Activated CD4-positive, alpha-beta memory T cell treated with anti-CD3 and anti-CD28 coated beads, Interleukin-2, amount 10 ng/mL, durations not matched to agents 7 days and 5 days (primary cell): ENCODE data around the gene INCA1. TPM values are rescaled to one million over a fixed set of nuclear protein-coding genes. Genes with fewer than 3 reads are reported as not detected.

Experiments used
- CTCF ChIA-PET: fragments of 350-600 bp; sonication (Branson Sonifier 250); formaldehyde crosslinking; loops from one replicate; lab custom pipeline; 2021; ENCODE audit warnings: antibody characterized with exemption, inconsistent platforms; lab: Charles Lee
- POLR2A ChIA-PET: fragments of 350-600 bp; sonication (Branson Sonifier 250); formaldehyde crosslinking; loops from one replicate; lab custom pipeline; 2021; ENCODE audit warnings: antibody characterized with exemption; lab: Charles Lee
- DNase-seq: peaks from one replicate; pipeline ENCODE4 v3.0.0-alpha.2; 2020
- H3K27ac Mint-ChIP-seq: one replicate; pipeline ENCODE4 v1.8.0; 2021; ENCODE audit warnings: mild to moderate bottlenecking, mixed read lengths
- H3K27me3 Mint-ChIP-seq: one replicate; pipeline ENCODE4 v1.8.0; 2021; ENCODE audit warnings: mixed read lengths
- H3K36me3 Mint-ChIP-seq: one replicate; pipeline ENCODE4 v1.8.0; 2021; ENCODE audit warnings: low read depth, mixed read lengths
- H3K4me1 Mint-ChIP-seq: one replicate; pipeline ENCODE4 v1.8.0; 2021; ENCODE audit warnings: mixed read lengths
- H3K4me3 Mint-ChIP-seq: one replicate; pipeline ENCODE4 v1.8.0; 2021; ENCODE audit warnings: mild to moderate bottlenecking, mixed read lengths
- H3K9me3 Mint-ChIP-seq: one replicate; pipeline ENCODE4 v1.8.0; 2021; ENCODE audit warnings: mixed read lengths
- total RNA-seq, 2 experiments: library from RNA; stranded (reverse); gene quantifications; one replicate each; pipeline ENCODE4 v1.2.3, GENCODE V29; 2021

Gene INCA1
- total RNA-seq, 2 experiments from 2014 or later: 0.25 TPM; not detected in 1

GRCh38 chr17:4980644-4981216 is 16.6 kb downstream of the INCA1 start:
- peak overlapping the region; percentile 60 for H3K27ac Mint-ChIP-seq
- CTCF ChIA-PET: interaction anchor here (0.5 to 2.4 kb wide), 13 partner anchors 10 to 84 kb away, joined by 3 to 8 read pairs (median 4); partner anchors contain the start of genes RNF167, SLC25A11 and SPAG7
- H3K36me3 Mint-ChIP-seq: peaks cover 61% of the 10 kb centered on the region
- H3K9me3 Mint-ChIP-seq: no peaks in the 10 kb centered on the region
- no peaks in the 10 kb centered on the region for H3K27me3 Mint-ChIP-seq
- DNase-seq: peak; percentile 45
- POLR2A ChIA-PET: interaction anchor here (0.6 to 3.4 kb wide), 7 partner anchors 9 to 62 kb away, joined by 3 to 24 read pairs (median 3); partner anchors contain the start of genes PFN1 and SPAG7
- peaks cover 23% of the 10 kb centered on the region for H3K4me1 Mint-ChIP-seq
- H3K4me3 Mint-ChIP-seq: no peak overlapping the region

GRCh38 chr17:4978726-4979125 is 18.6 kb downstream of the INCA1 start:
- Mint-ChIP-seq H3K27me3 (no peaks in the 10 kb centered on the region), H3K4me1 (peaks cover 19% of the 10 kb centered on the region), H3K9me3 (no peaks in the 10 kb centered on the region), H3K4me3 (no peak overlapping the region), H3K27ac (no peak overlapping the region), H3K36me3 (peaks cover 70% of the 10 kb centered on the region)
- CTCF ChIA-PET: interaction anchor here (0.8 to 1.3 kb wide), 2 partner anchors 69 to 83 kb away, joined by 3 read pairs; no protein-coding TSS in a partner anchor
- POLR2A ChIA-PET: interaction anchor here (1.2 to 3.4 kb wide), 4 partner anchors 10 to 54 kb away, joined by 4 to 24 read pairs (median 6); partner anchors contain the start of genes PFN1 and SPAG7
- no peak for DNase-seq

DNA sequence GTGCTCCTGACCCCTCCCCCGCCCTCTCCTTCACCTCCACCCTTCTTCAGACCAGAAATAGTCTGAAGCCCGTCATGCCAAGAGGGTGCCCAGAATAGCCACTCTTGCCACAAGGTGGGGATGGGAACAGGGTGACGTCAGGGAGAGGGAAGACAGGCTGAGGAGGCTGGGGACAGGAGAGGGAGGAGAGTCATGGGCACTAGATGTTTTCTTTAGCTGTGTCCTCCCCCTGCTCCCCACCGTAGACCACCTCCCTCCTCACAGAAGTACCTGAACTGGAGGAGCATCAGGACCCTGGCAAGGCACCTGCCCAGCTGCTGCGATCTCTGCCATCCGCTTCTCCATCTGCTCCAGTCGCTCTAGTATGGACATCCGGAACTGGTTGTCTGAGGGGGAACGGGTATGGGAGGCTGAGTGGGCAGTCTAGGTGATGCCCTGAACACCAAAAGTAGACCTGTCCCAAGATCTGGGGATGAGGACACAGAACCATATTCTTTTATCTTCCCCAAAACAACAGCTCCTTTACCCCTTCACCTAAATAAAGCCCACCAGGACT is 23.1 kb downstream of the INCA1 start:
- POLR2A ChIA-PET: interaction anchor here (0.6 to 15.5 kb wide), 3 partner anchors 14 to 38 kb away, joined by 3 to 711 read pairs (median 78); partner anchors contain the start of genes CAMTA2, ENO3, PFN1 and RNF167
- Mint-ChIP-seq H3K4me3 (no peak overlapping the region), H3K4me1 (peaks cover 14% of the 10 kb centered on the region), H3K9me3 (no peaks in the 10 kb centered on the region), H3K36me3 (peaks cover 62% of the 10 kb centered on the region), H3K27me3 (no peaks in the 10 kb centered on the region), H3K27ac (no peak overlapping the region)
- CTCF ChIA-PET: no interaction called here
- no peak for DNase-seq

GRCh38 chr17:4973256-4974114 is 23.8 kb downstream of the INCA1 start:
- POLR2A ChIA-PET: interaction anchor here (0.6 to 15.5 kb wide), 3 partner anchors 14 to 37 kb away, joined by 3 to 711 read pairs (median 78); partner anchors contain the start of genes CAMTA2, ENO3, PFN1 and RNF167

GRCh38 chr17:4972752-4973151 is 24.6 kb downstream of the INCA1 start:
- no peak for DNase-seq
- H3K27me3 Mint-ChIP-seq: no peaks in the 10 kb centered on the region
- POLR2A ChIA-PET: interaction anchor here (8.6 to 15.5 kb wide), 2 partner anchors 15 to 25 kb away, joined by 78 to 711 read pairs; partner anchors contain the start of genes CAMTA2, ENO3, PFN1 and RNF167
- no peaks in the 10 kb centered on the region for H3K9me3 Mint-ChIP-seq
- no peak overlapping the region for H3K4me3 Mint-ChIP-seq
- CTCF ChIA-PET: no interaction called here
- peaks cover 14% of the 10 kb centered on the region for H3K4me1 Mint-ChIP-seq
- peaks cover 50% of the 10 kb centered on the region for H3K36me3 Mint-ChIP-seq
- H3K27ac Mint-ChIP-seq: no peak overlapping the region

More at GRCh38 chr17:4973256-4974114, 23.8 kb downstream of the INCA1 start:
- Mint-ChIP-seq H3K36me3 (peaks cover 56% of the 10 kb centered on the region), H3K27me3 (no peaks in the 10 kb centered on the region), H3K9me3 (no peaks in the 10 kb centered on the region), H3K4me1 (peaks cover 14% of the 10 kb centered on the region), H3K27ac (no peak overlapping the region), H3K4me3 (no peak overlapping the region)
- DNase-seq: no peak
- CTCF ChIA-PET: no interaction called here

DNA sequence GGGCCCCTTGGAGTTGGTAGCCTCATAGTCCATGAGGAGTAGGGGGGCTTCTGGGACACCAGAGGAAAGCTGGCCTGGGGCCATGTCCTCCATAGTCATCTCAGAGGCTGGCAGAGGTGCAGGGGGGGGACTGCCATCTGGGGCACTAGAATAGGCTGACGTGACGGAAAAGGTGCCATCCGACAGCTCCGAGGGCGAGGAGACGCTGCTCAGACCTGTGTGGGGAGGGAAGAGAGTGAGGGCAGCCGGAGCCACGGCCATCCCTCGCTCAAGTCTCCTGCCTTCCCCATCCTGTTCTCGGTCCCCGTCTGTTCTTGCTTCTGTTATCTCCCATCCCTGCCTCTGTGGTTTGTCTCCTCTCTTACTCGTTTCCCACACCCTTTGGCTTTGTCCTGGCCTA is 25.0 kb downstream of the INCA1 start:
- no peak for DNase-seq
- no peak overlapping the region for H3K27ac Mint-ChIP-seq
- no peaks in the 10 kb centered on the region for H3K9me3 Mint-ChIP-seq
- CTCF ChIA-PET: no interaction called here
- H3K4me1 Mint-ChIP-seq: peaks cover 14% of the 10 kb centered on the region
- no peaks in the 10 kb centered on the region for H3K27me3 Mint-ChIP-seq
- no peak overlapping the region for H3K4me3 Mint-ChIP-seq
- H3K36me3 Mint-ChIP-seq: peaks cover 46% of the 10 kb centered on the region
- POLR2A ChIA-PET: interaction anchor here (8.6 to 15.5 kb wide), 2 partner anchors 16 to 24 kb away, joined by 78 to 711 read pairs; partner anchors contain the start of genes CAMTA2, ENO3, PFN1 and RNF167

- CTCF ChIA-PET: interaction anchor here (1.2 to 1.7 kb wide), 3 partner anchors 8 to 90 kb away, joined by 4 to 9 read pairs (median 5); partner anchors contain the start of gene CAMTA2
- H3K36me3 Mint-ChIP-seq: peaks cover 41% of the 10 kb centered on the region
- H3K27me3 Mint-ChIP-seq: no peaks in the 10 kb centered on the region
- H3K9me3 Mint-ChIP-seq: no peaks in the 10 kb centered on the region
- DNase-seq: no peak
- H3K27ac Mint-ChIP-seq: no peak overlapping the region
- H3K4me1 Mint-ChIP-seq: peaks cover 14% of the 10 kb centered on the region
- POLR2A ChIA-PET: interaction anchor here (1.5 to 15.5 kb wide), 3 partner anchors 8 to 24 kb away, joined by 8 to 711 read pairs (median 78); partner anchors contain the start of genes CAMTA2, ENO3, PFN1 and RNF167
- no peak overlapping the region for H3K4me3 Mint-ChIP-seq
These were observed 25.5 kb downstream of the INCA1 start for GRCh38 chr17:4971826-4972225.

DNA sequence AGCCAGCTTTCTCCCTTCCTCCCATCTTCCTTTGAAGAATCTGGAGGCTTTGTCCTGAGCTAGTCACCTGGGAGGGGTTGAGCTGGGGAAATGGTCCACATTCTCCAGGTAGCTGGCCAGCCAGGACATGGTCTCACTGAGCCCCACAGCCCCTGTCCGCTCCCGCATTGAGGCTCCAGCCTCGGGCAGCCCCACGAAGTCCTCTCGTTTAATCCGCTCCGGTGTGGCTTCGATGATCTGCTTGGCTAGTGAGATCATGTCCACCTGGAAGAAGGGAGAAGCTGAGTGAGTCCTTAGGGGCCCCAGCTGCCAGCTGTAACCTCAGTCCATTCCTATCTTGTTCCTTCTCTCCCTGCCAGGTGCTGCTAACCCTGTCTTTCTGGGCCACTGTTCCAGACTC is 27.0 kb downstream of the INCA1 start:
- peak overlapping the region; percentile 62 for H3K27ac Mint-ChIP-seq
- no peaks in the 10 kb centered on the region for H3K9me3 Mint-ChIP-seq
- ChIA-PET POLR2A (interaction anchor here (0.8 to 15.5 kb wide), 6 partner anchors 10 to 53 kb away, joined by 4 to 711 read pairs (median 24); partner anchors contain the start of genes CAMTA2, ENO3, INCA1 and KIF1C), CTCF (interaction anchor here (1.0 to 1.7 kb wide), 5 partner anchors 11 to 92 kb away, joined by 3 to 9 read pairs (median 4); partner anchors contain the start of genes CAMTA2 and CHRNE)
- DNase-seq: no peak
- no peak overlapping the region for H3K4me3 Mint-ChIP-seq
- H3K27me3 Mint-ChIP-seq: no peaks in the 10 kb centered on the region
- peaks cover 44% of the 10 kb centered on the region for H3K36me3 Mint-ChIP-seq
- H3K4me1 Mint-ChIP-seq: peaks cover 25% of the 10 kb centered on the region

GRCh38 chr17:4969551-4970173 is 27.7 kb downstream of the INCA1 start:
- H3K27me3 Mint-ChIP-seq: no peaks in the 10 kb centered on the region
- CTCF ChIA-PET: interaction anchor here (0.9 to 1.8 kb wide), 5 partner anchors 10 to 92 kb away, joined by 3 to 6 read pairs (median 4); partner anchors contain the start of genes PFN1, RNF167 and SLC25A11
- peaks cover 27% of the 10 kb centered on the region for H3K4me1 Mint-ChIP-seq
- POLR2A ChIA-PET: interaction anchor here (0.8 to 15.5 kb wide), 9 partner anchors 11 to 65 kb away, joined by 3 to 711 read pairs (median 8); partner anchors contain the start of genes CAMTA2, ENO3, INCA1 and KIF1C
- DNase-seq: no peak
- peaks cover 42% of the 10 kb centered on the region for H3K36me3 Mint-ChIP-seq
- H3K4me3 Mint-ChIP-seq: no peak overlapping the region
- no peak overlapping the region for H3K27ac Mint-ChIP-seq
- H3K9me3 Mint-ChIP-seq: no peaks in the 10 kb centered on the region

DNA sequence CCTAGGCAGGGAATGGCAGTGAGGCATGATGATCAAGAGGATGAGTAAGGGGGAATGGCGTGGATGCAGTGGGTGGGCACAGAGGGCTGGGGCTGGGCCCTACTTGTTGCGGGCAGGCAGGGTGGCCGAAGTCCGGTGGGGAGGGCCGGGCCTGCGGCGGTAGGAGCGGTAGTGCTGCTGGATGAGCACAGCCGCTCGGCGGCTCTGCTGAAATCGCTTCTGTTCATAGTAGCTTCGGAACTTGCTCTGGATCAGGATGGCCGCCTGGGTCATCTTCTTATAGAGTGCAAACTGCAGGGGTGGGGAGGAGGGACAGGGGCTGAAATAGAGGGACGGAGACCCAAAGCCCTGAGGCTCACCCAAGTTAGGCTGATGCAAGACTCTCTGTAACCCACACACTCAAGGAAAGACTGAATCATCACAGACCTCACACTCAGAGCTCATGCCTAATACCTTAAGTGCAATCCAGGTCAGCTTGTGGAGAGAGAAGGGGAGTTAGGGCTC is 28.2 kb downstream of the INCA1 start:
- Mint-ChIP-seq H3K4me3 (no peak overlapping the region), H3K9me3 (no peaks in the 10 kb centered on the region), H3K36me3 (peaks cover 38% of the 10 kb centered on the region), H3K27ac (no peak overlapping the region), H3K27me3 (no peaks in the 10 kb centered on the region), H3K4me1 (peaks cover 25% of the 10 kb centered on the region)
- peak; percentile 57 for DNase-seq
- ChIA-PET CTCF (interaction anchor here (0.9 to 1.8 kb wide), 4 partner anchors 10 to 93 kb away, joined by 4 to 6 read pairs (median 4); partner anchors contain the start of genes PFN1, RNF167 and SLC25A11), POLR2A (interaction anchor here (1.1 to 15.5 kb wide), 9 partner anchors 11 to 66 kb away, joined by 3 to 711 read pairs (median 8); partner anchors contain the start of genes CAMTA2, ENO3, INCA1 and KIF1C)

DNA sequence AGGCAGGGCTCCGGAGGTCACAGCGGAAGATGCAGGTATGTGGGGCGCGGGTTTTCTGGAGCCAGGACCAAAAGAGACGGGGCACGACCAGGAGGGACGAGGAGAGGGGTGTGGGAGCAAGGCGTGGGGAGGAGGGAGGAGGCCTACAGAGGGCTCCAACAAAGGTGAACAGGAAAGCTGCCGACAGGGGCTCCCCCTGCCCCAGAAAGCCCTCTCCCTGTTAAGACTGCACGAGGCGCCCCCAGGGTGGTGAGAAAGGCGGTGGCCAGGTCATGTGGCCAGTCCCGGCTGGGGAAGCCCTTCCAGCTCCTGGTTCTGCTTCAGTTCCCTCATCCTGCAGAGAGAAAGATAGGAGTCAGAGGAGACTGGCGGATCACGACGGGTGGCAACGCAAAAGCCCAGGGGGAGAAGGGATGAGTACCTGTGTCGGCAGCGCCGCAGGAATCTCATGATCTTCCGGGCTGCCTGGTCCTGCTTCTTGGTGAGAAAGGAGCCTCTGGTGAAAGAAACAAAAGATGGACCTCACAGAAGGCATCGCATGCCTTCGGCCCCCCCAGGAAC is 28.8 kb downstream of the INCA1 start:
- CTCF ChIA-PET: interaction anchor here (1.0 to 2.4 kb wide), 7 partner anchors 9 to 94 kb away, joined by 4 to 22 read pairs (median 6); partner anchors contain the start of genes CAMTA2, INCA1, KIF1C and PFN1
- DNase-seq: no peak
- H3K4me3 Mint-ChIP-seq: no peak overlapping the region
- POLR2A ChIA-PET: interaction anchor here (1.1 to 15.5 kb wide), 9 partner anchors 12 to 825 kb away, joined by 3 to 711 read pairs (median 8); partner anchors contain the start of genes CAMTA2, ENO3, INCA1 and KIF1C
- no peaks in the 10 kb centered on the region for H3K9me3 Mint-ChIP-seq
- H3K27ac Mint-ChIP-seq: no peak overlapping the region
- peaks cover 23% of the 10 kb centered on the region for H3K4me1 Mint-ChIP-seq
- no peaks in the 10 kb centered on the region for H3K27me3 Mint-ChIP-seq
- H3K36me3 Mint-ChIP-seq: peaks cover 34% of the 10 kb centered on the region
